HG02973 (cell line): ENCODE measurements around the gene ITGA11.
"Not testable (repeated sequence)": the region's sequence is repeated elsewhere in the genome, so short reads cannot be mapped to it uniquely, and the experiment has no call there.

Experiments
- ATAC-seq: cut with Tn5 transposase; IDR thresholded peaks from one replicate; pipeline ENCODE4 v1.9.1; 2021; ENCODE audit warnings: moderate library complexity; ENCODE audit not compliant: unreplicated experiment

Gene ITGA11

GRCh38 chr15:68399096-68400065, 32.6 kb downstream of the ITGA11 start:
- ATAC-seq = no peak

GRCh38 chr15:68397999-68398398, 34.0 kb downstream of the ITGA11 start:
- not testable (repeated sequence) for ATAC-seq

- ATAC-seq = no peak
Observed at GRCh38 chr15:68396068-68396467, 35.9 kb downstream of the ITGA11 start.

GRCh38 chr15:68391121-68391520, 40.8 kb downstream of the ITGA11 start:
- ATAC-seq = no peak

- no peak for ATAC-seq
Observed at GRCh38 chr15:68389936-68390817, 41.8 kb downstream of the ITGA11 start.

GRCh38 chr15:68389041-68389930, 42.7 kb downstream of the ITGA11 start:
- ATAC-seq = no peak

GRCh38 chr15:68387381-68388143, 44.4 kb downstream of the ITGA11 start:
- ATAC-seq = no peak

GRCh38 chr15:68386587-68387288, 45.2 kb downstream of the ITGA11 start:
- ATAC-seq = no peak

GRCh38 chr15:68385671-68386586, 46.0 kb downstream of the ITGA11 start:
- no peak for ATAC-seq

GRCh38 chr15:68385240-68385561, 46.8 kb downstream of the ITGA11 start:
- no peak for ATAC-seq

GRCh38 chr15:68384451-68385239, 47.3 kb downstream of the ITGA11 start:
- ATAC-seq = no peak

GRCh38 chr15:68383161-68384074, 48.5 kb downstream of the ITGA11 start:
- no peak for ATAC-seq

- ATAC-seq = no peak
Observed at GRCh38 chr15:68382286-68383007, 49.5 kb downstream of the ITGA11 start.

GRCh38 chr15:68380456-68380855, 51.5 kb downstream of the ITGA11 start:
- no peak for ATAC-seq

- ATAC-seq = no peak
Observed at GRCh38 chr15:68379759-68380290, 52.1 kb downstream of the ITGA11 start.
